GM19240 (cell line): ENCODE results near the gene IFIH1.

Source experiments
- DNase-seq: peaks from one replicate; pipeline ENCODE4 v3.0.0; 2011; ENCODE audit warnings: low spot score; ENCODE audit not compliant: insufficient read length

IFIH1 gene

GRCh38 chr2:162258686-162259085, 59.8 kb downstream of the IFIH1 start:
- no peak for DNase-seq

- no peak for DNase-seq
These were observed 60.3 kb downstream of the IFIH1 start for GRCh38 chr2:162258169-162258568.

- no peak for DNase-seq
These were observed 61.1 kb downstream of the IFIH1 start for GRCh38 chr2:162257425-162257824.

GRCh38 chr2:162256591-162256991, 61.9 kb downstream of the IFIH1 start:
- DNase-seq: no peak

- DNase-seq: no peak
These were observed 64.1 kb downstream of the IFIH1 start for GRCh38 chr2:162254236-162254871.

GRCh38 chr2:162253435-162253834, 65.0 kb downstream of the IFIH1 start:
- no peak for DNase-seq

GRCh38 chr2:162252153-162252552, 66.3 kb downstream of the IFIH1 start:
- DNase-seq: no peak

- DNase-seq: no peak
These were observed 72.7 kb downstream of the IFIH1 start for GRCh38 chr2:162245781-162246180.

- DNase-seq: no peak
These were observed 73.4 kb downstream of the IFIH1 start for GRCh38 chr2:162245061-162245460.

- no peak for DNase-seq
These were observed 73.9 kb downstream of the IFIH1 start for GRCh38 chr2:162244541-162245031.

- no peak for DNase-seq
These were observed 74.8 kb downstream of the IFIH1 start for GRCh38 chr2:162243715-162244114.

- no peak for DNase-seq
These were observed 75.2 kb downstream of the IFIH1 start, which contains the start of gene FAP for GRCh38 chr2:162243294-162243693. Gene FAP (minus strand): TSS chr2:162243445. CDS start chr2:162243327, 118 bp downstream.

GRCh38 chr2:162242586-162243280, 75.8 kb downstream of the IFIH1 start:
- no peak for DNase-seq

GRCh38 chr2:162241571-162241970, 76.9 kb downstream of the IFIH1 start:
- DNase-seq: no peak

- DNase-seq: no peak
These were observed 83.6 kb downstream of the IFIH1 start for GRCh38 chr2:162234620-162235462.

- DNase-seq: no peak
These were observed 85.3 kb downstream of the IFIH1 start for GRCh38 chr2:162233197-162233596.

GRCh38 chr2:162232671-162233070, 85.8 kb downstream of the IFIH1 start:
- DNase-seq: no peak

GRCh38 chr2:162232027-162232426, 86.5 kb downstream of the IFIH1 start:
- no peak for DNase-seq

- DNase-seq: no peak
These were observed 87.7 kb downstream of the IFIH1 start for GRCh38 chr2:162230761-162231160.

GRCh38 chr2:162226836-162227235, 91.6 kb downstream of the IFIH1 start:
- no peak for DNase-seq

- DNase-seq: peak; percentile 17
These were observed 97.4 kb downstream of the IFIH1 start for GRCh38 chr2:162221064-162221463.

GRCh38 chr2:162220368-162220767, 98.1 kb downstream of the IFIH1 start:
- no peak for DNase-seq
